Activated T-cell treated with anti-CD3 and anti-CD28 coated beads, Interleukin-2, amount 50 U/mL, for 24 hours (primary cell): Measurements from ENCODE around the gene TWIST2.

Experiments used
- DNase-seq: peaks from one replicate; pipeline ENCODE4 v3.0.0-alpha.2; 2020
- H3K27ac Mint-ChIP-seq: 2 replicates; pipeline ENCODE4 v1.8.0; 2020; ENCODE audit warnings: mild to moderate bottlenecking, mixed read lengths
- H3K27me3 Mint-ChIP-seq: 2 replicates; pipeline ENCODE4 v1.8.0; 2020; ENCODE audit warnings: mixed read lengths
- H3K36me3 Mint-ChIP-seq: 2 replicates; pipeline ENCODE4 v1.8.0; 2020; ENCODE audit warnings: low read depth, mixed read lengths
- H3K4me1 Mint-ChIP-seq: 2 replicates; pipeline ENCODE4 v1.8.0; 2020; ENCODE audit warnings: low read depth, mixed read lengths
- H3K4me3 Mint-ChIP-seq: 2 replicates; pipeline ENCODE4 v1.8.0; 2020; ENCODE audit warnings: mild to moderate bottlenecking, moderate library complexity, mixed read lengths
- H3K9me3 Mint-ChIP-seq: 2 replicates; pipeline ENCODE4 v1.8.0; 2020; ENCODE audit warnings: mixed read lengths

The TWIST2 gene

DNA sequence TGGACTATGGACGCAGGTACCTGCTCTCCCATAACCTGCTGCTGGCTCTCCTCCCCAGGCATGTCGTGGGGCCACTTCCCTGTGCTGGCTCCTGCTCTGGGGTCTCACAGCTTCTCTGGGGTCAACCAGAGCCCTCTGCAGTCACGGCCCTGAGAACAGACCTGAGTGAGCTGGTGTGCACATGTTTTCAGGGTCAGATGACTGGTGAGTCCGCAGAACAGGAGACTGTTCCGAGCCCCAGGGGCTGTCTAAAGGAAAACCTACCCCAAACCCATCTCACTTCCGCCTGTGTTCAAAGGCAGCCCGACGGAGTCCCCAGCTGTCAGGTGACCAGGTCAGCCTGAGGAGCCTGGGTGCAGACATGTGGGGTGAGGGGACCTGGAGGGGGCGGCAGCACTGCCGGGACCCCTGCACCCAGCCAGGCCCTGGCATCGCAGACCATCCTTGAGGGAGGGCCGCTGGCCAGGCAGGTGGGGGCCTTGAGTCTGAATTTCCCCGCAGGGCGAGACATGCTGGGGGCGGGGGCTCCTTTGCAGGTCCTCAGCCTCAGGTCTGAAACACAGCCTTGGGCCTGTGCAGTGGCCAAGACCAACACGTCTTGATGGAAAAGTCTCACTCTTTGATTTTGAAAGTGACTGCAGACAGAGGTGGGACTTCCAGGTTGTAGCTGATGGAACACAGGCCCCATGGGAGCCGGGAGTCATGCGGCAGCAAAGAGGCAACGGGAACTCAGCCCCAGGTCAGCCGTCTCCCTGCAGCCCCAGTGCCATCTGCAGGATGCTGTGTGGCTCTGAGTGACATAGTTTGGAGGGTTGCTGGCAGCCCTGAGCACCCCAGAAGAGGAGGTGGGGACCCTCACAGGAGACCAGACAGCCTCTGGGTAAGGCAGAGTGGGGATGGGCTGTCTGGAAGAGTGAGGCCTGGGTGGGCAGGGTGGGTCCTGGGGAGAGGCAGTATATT lies 65.3 kb downstream of the TWIST2 start:
- no peak overlapping the region for H3K4me3 Mint-ChIP-seq
- DNase-seq: no peak
- no peaks in the 10 kb centered on the region for H3K9me3 Mint-ChIP-seq
- H3K36me3 Mint-ChIP-seq: no peaks in the 10 kb centered on the region
- no peaks in the 10 kb centered on the region for H3K4me1 Mint-ChIP-seq
- H3K27me3 Mint-ChIP-seq: peaks cover 22% of the 10 kb centered on the region
- no peak overlapping the region for H3K27ac Mint-ChIP-seq

DNA sequence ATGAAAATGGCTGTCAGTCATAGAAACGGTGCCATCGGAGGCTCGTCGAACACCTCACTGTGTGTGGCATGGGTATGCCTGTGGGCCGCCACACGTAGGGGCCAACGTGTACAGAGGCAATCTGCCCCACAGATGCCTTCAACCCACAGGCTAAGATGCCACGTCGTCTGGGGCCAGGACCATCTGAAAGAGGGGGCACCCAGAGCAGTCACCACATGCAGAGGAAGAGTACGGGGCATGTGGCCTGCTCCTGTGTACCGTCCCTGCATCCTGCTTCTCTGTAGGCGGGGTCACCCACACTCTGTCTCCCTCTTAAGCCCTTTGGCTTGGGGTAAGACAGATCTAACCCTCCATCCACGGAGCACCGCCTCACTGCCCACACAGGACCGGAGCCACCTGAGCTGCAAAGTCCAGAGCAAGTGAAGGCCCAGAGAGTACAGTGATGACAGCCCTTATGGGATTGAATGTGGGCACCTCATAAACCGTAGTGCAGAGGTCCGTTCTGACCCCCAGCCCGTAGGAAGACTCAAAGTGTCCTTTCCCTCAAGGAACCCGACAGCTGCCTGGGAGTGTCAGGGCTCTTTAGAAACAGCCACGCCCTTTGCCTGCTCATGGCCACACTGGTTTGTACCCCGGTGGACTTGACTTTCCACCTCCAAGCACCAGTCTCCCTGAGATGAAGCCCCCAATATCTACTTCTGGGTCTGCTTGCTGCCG lies 66.2 kb downstream of the TWIST2 start:
- H3K27me3 Mint-ChIP-seq: peaks cover 22% of the 10 kb centered on the region
- H3K36me3 Mint-ChIP-seq: no peaks in the 10 kb centered on the region
- DNase-seq: no peak
- no peaks in the 10 kb centered on the region for H3K9me3 Mint-ChIP-seq
- H3K4me3 Mint-ChIP-seq: no peak overlapping the region
- H3K4me1 Mint-ChIP-seq: no peaks in the 10 kb centered on the region
- H3K27ac Mint-ChIP-seq: no peak overlapping the region

DNA sequence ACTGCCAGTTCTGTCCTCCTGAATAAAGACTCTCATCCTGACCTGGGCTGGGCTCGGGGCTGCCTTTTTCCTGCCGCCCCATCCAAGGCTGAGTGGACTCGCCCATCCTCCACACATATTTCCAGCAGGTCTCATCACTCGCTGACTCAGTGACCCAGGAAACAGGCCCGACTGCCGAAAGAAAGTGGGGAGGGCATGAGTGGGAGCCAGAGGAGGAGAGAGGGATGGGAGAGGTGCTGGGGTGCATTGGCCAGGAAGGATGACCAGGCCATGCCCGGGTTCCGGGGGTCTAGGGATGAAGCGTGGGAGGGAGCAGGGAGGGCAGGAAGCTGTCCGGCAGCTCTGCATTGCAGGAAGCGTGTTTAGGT lies 66.7 kb downstream of the TWIST2 start:
- no peak for DNase-seq
- H3K4me1 Mint-ChIP-seq: no peaks in the 10 kb centered on the region
- no peaks in the 10 kb centered on the region for H3K36me3 Mint-ChIP-seq
- no peak overlapping the region for H3K27ac Mint-ChIP-seq
- H3K4me3 Mint-ChIP-seq: no peak overlapping the region
- no peaks in the 10 kb centered on the region for H3K9me3 Mint-ChIP-seq
- H3K27me3 Mint-ChIP-seq: peaks cover 22% of the 10 kb centered on the region

DNA sequence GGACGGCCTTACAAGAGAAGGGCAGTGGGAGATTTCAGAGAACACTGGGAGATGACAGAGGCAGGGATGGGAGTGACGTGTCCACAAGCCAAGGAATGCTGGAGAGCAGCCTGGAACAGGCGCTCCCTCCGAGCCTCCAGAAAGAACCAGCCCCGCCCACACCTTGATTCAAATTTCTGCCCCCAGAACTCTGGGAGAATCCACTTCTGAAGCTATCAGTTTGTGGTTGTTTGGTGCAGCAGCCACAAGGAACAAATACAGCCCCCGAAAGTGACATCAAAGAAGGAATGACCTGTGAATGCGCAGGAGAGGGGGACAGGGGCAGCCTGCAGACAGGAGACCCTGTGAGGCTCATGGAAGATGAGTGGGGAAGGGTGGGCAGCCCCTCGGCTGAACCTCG lies 67.3 kb downstream of the TWIST2 start:
- DNase-seq: no peak
- H3K36me3 Mint-ChIP-seq: no peaks in the 10 kb centered on the region
- H3K9me3 Mint-ChIP-seq: no peaks in the 10 kb centered on the region
- H3K27ac Mint-ChIP-seq: peak overlapping the region; percentile 28
- H3K27me3 Mint-ChIP-seq: peaks cover 22% of the 10 kb centered on the region
- H3K4me1 Mint-ChIP-seq: no peaks in the 10 kb centered on the region
- H3K4me3 Mint-ChIP-seq: no peak overlapping the region

DNA sequence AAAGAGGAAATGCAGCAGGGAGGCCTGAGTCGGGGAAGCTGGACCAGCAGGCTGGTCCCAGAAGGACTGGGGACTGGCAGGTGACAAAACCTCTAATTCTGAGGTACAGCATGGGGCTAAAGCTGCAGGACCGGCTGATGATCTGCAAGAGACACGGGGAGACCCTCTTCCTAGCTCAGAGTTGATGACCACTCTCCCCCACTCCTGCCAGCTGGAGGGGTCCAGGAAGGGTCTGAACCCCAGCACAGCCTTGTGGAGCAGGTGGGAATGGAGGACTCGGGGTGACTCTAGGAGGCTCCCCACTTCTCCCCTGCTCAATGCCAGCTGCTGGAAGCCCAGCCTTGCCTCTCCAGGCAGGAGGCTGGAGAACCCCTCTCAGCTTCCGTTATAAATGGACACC lies 67.7 kb downstream of the TWIST2 start:
- Mint-ChIP-seq H3K4me1 (no peaks in the 10 kb centered on the region), H3K27me3 (peaks cover 20% of the 10 kb centered on the region), H3K4me3 (no peak overlapping the region), H3K27ac (peak overlapping the region; percentile 28), H3K36me3 (no peaks in the 10 kb centered on the region), H3K9me3 (no peaks in the 10 kb centered on the region)
- DNase-seq: no peak

DNA sequence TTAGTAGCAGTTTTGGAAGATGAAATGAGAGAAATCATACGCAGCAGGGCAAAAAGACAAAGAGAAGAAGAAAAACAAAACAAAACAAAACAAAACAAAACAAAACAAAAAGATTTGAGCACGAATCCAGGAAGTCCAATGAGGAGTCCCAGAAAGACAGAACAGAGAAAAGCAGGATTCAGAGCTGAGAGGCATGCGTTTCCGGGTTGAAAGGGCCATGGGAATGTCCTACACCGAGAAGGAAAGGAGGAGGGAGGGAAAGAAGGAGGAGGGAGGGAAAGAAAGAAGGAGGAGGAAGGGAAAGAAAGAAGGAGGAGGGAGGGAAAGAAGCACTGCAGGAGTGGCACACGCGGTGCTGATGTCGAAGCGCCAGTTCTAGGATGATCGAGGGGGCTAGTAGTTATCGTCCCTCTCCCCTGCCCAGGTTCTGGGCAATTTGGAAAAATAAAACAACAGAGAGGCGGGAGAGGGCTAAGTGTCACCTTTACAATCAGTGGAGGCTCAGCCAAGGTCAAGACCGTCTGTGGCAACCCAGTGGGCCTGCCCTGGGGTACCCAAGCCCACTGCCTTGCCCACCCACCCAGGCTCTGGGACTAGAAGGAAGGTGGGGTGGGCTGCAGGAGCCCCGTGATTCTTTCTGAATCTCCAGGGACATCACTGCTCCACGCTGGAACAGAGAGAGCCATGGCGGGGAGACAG lies 68.4 kb downstream of the TWIST2 start:
- no peak overlapping the region for H3K27ac Mint-ChIP-seq
- peaks cover 20% of the 10 kb centered on the region for H3K27me3 Mint-ChIP-seq
- DNase-seq: no peak
- no peaks in the 10 kb centered on the region for H3K9me3 Mint-ChIP-seq
- no peak overlapping the region for H3K4me3 Mint-ChIP-seq
- no peaks in the 10 kb centered on the region for H3K36me3 Mint-ChIP-seq
- no peaks in the 10 kb centered on the region for H3K4me1 Mint-ChIP-seq

DNA sequence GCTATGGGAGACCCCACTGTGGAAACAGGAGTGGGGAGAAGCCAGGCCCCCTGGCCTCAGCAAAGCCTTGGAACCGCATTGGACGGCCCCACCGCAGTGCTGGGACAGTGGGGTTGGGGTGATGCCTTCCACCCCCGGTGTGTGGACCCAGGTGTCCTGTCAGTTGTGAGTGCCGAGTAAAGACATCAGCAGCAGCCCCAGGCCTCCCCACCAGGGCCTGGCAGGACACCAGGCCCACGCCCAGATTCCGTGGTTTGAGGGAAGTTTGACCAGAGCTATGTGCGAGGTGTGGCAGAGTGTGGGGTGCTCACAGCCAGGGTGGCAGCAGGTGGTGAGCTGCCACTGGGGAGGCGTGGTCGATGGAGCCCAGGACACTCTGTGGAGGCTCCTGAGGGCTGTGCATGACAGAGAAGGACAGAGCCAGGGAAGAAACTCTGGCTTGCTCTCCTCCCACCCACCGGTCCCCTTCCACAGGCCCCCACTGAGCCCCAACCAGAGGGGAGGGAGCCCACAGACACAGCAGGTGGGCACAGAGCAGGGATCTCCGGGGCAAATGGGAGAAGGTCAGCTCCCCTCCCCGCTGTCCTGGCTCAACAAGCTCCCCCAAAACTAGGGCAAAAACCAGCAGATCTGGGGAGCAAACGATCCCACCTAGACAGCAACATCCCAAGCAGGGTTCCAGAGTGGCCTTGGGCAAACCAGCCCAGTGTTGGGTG lies 69.1 kb downstream of the TWIST2 start:
- peaks cover 20% of the 10 kb centered on the region for H3K27me3 Mint-ChIP-seq
- H3K4me1 Mint-ChIP-seq: no peaks in the 10 kb centered on the region
- no peak for DNase-seq
- H3K9me3 Mint-ChIP-seq: no peaks in the 10 kb centered on the region
- no peak overlapping the region for H3K27ac Mint-ChIP-seq
- H3K36me3 Mint-ChIP-seq: no peaks in the 10 kb centered on the region
- no peak overlapping the region for H3K4me3 Mint-ChIP-seq

DNA sequence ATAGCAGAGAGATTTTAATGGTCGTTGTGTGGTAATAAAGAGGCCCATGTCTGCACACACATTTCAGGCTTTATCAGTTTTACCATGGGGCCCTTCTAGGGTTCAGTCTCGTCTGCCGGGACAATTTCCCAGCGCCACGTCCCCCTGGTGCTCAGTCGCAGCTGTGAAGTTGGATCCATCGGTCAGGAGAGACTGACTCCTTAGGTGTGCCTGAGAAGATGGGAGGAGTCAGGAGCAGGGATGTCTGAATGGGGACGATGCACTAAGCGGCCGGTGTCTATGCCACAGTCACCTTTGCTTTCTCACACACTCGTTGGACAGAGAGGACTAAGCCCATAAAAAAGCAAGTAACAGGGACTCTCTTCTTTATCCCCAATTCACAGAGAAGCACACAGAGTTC lies 71.4 kb downstream of the TWIST2 start:
- Mint-ChIP-seq H3K4me1 (no peaks in the 10 kb centered on the region), H3K4me3 (no peak overlapping the region), H3K27ac (no peak overlapping the region), H3K36me3 (no peaks in the 10 kb centered on the region), H3K27me3 (peaks cover 31% of the 10 kb centered on the region), H3K9me3 (no peaks in the 10 kb centered on the region)
- no peak for DNase-seq

DNA sequence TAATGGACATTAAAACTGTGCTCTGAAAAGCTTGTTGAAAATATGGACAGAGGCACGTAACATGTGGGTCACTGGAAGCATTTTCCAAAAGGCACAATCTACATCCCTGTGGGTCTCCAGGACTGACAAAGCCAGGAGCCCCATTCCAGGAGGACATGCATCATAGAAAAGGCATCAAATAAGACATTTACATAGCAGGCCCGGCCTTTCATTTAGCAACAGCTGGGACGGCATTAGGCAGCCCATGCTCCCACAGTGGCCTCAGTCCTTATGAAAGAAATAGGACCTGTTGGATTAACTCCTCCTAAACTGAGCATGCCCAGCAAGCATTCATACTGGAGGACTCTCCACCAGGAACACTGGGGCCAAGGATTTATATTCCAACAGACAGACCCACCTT lies 72.2 kb downstream of the TWIST2 start:
- no peaks in the 10 kb centered on the region for H3K36me3 Mint-ChIP-seq
- H3K27me3 Mint-ChIP-seq: peaks cover 28% of the 10 kb centered on the region

DNA sequence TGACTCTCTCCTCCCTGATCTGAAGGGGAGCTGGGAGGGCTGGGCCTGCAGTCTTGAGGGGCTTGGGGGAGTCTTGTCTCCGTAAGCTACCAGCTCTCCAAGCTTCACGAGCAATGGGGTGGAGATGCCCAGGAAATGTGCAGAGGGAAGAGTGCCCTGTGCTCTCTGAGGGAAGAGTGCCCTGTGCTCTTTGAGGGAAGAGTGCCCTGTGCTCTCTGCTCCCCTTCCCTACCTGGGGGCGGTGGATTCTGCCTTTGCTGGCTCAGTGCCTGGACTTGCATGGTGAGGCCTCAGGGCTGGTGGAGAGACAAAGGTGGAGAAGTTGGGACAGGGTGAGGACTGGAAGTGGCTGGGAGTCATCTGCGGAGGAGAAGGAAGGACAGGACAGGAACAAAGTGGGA lies 72.7 kb downstream of the TWIST2 start:
- DNase-seq: no peak
- H3K4me1 Mint-ChIP-seq: no peaks in the 10 kb centered on the region
- no peak overlapping the region for H3K27ac Mint-ChIP-seq
- no peak overlapping the region for H3K4me3 Mint-ChIP-seq
- H3K27me3 Mint-ChIP-seq: peaks cover 24% of the 10 kb centered on the region
- no peaks in the 10 kb centered on the region for H3K36me3 Mint-ChIP-seq
- no peaks in the 10 kb centered on the region for H3K9me3 Mint-ChIP-seq

More for the DNA sequence above, 72.2 kb downstream of the TWIST2 start:
- Mint-ChIP-seq H3K4me1 (no peaks in the 10 kb centered on the region), H3K9me3 (no peaks in the 10 kb centered on the region), H3K4me3 (no peak overlapping the region), H3K27ac (no peak overlapping the region)
- no peak for DNase-seq

DNA sequence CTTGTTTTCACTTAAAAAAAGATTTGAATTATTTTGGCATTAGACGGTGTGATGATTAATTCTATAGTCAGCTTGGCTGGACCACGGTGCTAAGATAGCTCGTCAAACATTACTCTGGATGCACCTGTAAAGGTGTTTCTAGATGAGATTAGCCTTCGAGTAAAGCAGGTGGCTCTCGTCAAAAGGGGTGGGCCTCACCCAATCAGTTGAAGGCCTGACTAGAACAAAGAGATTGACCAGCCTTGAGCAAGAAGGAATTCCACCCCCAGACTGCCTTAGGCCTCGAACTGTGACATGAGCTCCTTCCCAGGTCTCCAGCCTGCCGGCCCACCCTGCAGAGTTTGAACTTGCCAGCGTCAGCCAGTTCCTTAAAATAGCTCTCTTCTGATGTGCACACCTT lies 73.4 kb downstream of the TWIST2 start:
- Mint-ChIP-seq H3K4me3 (no peak overlapping the region), H3K27ac (no peak overlapping the region), H3K9me3 (no peaks in the 10 kb centered on the region), H3K4me1 (no peaks in the 10 kb centered on the region), H3K27me3 (peaks cover 24% of the 10 kb centered on the region), H3K36me3 (no peaks in the 10 kb centered on the region)
- DNase-seq: no peak

DNA sequence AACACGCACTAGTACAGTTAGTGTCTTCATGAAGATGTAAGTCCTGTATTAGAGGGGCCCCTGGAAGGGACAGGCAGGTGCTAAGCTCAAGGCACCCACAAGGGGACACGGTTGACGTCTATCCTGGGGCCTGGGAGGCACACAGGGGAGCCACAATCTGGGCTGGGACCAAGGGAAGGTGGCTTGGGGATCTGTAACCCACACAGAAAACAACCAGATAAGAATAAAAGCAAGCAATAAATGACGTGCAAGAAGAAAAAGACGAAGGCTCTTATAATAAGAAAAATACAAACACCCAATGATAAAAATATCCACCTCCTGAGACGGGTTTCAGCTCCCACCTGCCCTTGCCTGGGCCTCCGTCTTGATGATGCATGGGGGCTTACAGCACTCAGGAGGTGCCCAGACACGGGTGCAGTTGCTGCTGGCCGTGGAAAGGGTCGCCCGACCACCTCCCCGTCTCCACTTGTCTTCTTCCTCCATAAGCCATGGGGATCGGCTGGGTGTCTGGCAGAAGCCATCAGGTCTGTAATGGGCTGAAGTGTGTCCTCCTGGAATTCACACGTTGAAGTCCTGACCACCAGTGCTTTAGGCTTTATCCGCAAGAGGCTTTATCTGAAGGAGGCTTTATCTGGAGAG lies 73.9 kb downstream of the TWIST2 start:
- Mint-ChIP-seq H3K27ac (no peak overlapping the region), H3K36me3 (no peaks in the 10 kb centered on the region), H3K4me3 (no peak overlapping the region), H3K9me3 (no peaks in the 10 kb centered on the region), H3K27me3 (peaks cover 28% of the 10 kb centered on the region), H3K4me1 (no peaks in the 10 kb centered on the region)
- no peak for DNase-seq

DNA sequence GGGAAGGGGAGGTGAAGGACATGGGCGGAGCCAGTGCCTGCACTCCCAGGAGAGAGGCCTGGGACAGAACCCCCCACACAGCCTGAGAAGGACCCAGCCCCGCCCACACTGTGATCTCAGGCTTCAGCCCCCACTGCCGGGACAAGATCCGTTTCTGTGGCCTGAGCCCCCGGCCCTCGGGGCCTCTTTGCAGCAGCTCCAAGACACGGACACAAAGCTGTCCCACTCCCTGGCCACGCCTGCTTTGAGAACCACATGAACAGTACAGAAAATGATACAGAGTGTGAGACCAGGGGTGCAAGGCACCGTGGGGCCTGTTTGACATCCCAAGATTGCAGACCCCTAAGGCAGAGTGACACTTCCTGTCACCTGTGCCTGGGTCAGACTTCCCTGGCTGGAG lies 74.5 kb downstream of the TWIST2 start:
- Mint-ChIP-seq H3K36me3 (no peaks in the 10 kb centered on the region), H3K27me3 (peaks cover 34% of the 10 kb centered on the region), H3K9me3 (no peaks in the 10 kb centered on the region), H3K4me3 (no peak overlapping the region), H3K4me1 (no peaks in the 10 kb centered on the region), H3K27ac (no peak overlapping the region)
- no peak for DNase-seq

DNA sequence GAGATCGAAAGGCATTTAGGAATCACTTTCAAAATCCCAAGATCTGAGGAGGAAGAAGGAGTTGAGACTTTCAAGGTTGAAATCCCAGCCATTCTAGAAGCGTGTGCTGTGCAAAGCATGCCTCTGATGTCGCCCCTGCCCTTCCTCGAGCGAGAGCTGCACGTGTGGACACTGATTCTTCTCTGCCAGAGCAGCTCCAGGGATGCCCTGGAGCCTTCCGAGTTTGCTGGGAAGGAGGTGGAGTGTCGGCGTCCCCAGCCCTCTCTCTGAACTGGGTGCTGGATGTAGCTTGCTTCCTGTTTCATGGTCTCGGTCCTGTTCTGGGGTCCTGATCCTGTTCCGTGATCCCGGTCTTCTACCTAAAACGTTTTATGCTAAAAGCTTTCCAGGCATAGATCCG lies 76.1 kb downstream of the TWIST2 start:
- no peaks in the 10 kb centered on the region for H3K9me3 Mint-ChIP-seq
- no peaks in the 10 kb centered on the region for H3K4me1 Mint-ChIP-seq
- H3K4me3 Mint-ChIP-seq: no peak overlapping the region
- peaks cover 49% of the 10 kb centered on the region for H3K27me3 Mint-ChIP-seq
- no peak overlapping the region for H3K27ac Mint-ChIP-seq
- no peak for DNase-seq
- H3K36me3 Mint-ChIP-seq: no peaks in the 10 kb centered on the region
